HG03520 (cell line): ENCODE data around the gene PRELID1.
A peak's percentile ranks its signal among the peaks of the same experiment; 100 is the strongest.
"Not testable (repeated sequence)": the region's sequence is repeated elsewhere in the genome, so short reads cannot be mapped to it uniquely, and the experiment has no call there.

Source experiments
- ATAC-seq: cut with Tn5 transposase; IDR thresholded peaks from one replicate; pipeline ENCODE4 v1.9.1; 2021; ENCODE audit warnings: mild to moderate bottlenecking, moderate library complexity; ENCODE audit not compliant: unreplicated experiment

The PRELID1 gene

DNA sequence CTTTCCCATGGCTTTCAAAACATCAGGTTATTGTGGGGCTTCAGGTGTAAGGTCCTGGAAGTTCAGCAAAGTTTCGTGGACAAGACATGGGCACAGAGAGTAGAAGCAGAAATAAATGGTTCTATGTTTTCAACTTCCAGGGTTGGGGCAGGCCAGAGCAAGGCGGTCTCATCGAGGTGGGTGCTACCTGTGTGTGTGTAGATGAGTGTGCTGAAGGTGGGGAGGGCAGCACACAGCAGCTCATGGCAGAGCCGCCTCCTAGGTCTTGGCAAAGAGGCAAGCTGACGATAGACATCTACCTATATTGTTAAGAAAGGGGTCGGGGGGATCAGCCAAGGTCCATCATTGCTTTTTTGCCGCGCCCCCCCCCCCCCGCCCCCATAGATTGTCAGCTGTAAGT lies 3.9 kb upstream of the PRELID1 start:
- ATAC-seq: no peak

DNA sequence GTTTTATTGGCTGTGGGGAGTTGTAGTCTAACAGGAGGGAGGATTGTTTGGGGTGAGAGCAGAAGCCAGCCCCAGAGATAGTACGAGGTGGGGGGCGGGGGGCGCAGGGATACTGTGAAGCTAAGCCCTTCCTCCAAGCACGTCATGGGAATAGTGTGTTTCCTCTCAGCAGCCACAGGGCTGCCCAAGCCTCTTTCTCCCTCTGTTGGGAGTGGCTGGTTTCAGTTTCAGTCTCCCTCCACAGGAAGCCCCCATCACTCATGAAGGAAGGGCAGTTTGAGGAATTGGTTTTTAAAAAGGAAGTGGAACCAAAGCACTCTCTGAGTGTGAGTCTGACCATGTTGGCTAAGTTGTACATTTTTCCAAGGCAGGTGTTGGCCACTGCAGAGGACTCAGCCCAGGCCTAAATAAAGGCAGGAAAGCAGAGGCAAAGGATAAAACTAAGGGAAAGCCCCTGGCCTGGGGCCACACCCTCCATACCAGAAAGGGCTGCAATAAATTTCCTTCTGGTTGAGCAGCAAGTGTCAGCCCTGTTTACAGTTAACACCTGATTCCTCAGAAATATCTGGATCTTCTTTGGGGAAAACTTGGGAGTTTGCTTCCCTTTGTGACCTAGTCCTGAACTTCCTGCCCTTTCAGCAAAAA lies 3.2 kb upstream of the PRELID1 start:
- ATAC-seq: no peak

DNA sequence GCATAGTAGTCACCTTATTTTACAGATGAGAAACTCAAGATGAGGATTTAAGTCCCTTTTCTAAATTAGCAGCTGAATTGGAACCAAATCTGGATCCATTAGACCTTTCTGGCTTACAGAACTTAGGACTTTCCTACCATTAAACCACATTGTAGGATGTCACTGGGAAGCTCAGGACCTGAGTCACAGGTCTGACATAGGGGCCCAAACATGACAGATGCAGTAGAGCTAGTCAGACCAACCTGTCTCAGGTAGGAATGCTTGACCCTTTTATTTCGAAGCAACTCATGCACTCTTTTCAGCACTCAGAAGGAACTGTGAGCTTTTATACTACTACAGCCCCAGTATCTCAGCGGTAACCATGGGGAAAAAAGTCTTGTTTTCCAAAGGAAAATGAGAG lies 2.6 kb upstream of the PRELID1 start:
- no peak for ATAC-seq

DNA sequence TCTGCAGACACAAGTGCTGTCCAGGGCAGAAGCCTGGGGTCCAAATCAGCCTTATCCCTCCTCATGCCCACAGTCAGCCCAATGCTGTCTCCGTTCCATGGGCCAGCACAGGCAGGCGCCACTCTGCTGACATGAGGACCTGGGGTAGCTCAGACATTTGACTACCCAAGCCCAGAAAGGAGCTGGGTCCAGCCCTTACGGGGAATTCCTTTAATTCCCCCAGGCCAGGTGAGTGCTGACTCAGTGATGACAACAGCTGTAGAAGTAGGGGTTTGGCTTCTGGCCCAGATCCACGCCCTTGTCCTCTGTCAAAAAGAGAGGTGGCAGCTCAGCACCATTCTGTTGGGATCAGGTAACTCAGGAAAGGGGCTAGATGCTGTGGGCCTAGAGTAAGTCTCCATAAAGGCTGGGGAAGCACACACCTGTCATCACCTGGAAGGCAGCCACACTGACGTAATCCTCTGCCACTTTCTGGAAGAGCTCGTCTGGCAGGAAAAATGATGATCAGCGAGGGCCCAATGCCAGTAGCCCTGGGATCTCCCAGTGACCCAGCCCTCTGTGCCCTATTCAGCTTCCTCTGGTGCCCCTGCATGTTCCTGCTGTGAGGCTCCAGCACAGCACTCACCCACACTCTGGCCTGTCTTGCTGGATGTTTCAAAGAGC lies 2.0 kb upstream of the PRELID1 start:
- no peak for ATAC-seq

DNA sequence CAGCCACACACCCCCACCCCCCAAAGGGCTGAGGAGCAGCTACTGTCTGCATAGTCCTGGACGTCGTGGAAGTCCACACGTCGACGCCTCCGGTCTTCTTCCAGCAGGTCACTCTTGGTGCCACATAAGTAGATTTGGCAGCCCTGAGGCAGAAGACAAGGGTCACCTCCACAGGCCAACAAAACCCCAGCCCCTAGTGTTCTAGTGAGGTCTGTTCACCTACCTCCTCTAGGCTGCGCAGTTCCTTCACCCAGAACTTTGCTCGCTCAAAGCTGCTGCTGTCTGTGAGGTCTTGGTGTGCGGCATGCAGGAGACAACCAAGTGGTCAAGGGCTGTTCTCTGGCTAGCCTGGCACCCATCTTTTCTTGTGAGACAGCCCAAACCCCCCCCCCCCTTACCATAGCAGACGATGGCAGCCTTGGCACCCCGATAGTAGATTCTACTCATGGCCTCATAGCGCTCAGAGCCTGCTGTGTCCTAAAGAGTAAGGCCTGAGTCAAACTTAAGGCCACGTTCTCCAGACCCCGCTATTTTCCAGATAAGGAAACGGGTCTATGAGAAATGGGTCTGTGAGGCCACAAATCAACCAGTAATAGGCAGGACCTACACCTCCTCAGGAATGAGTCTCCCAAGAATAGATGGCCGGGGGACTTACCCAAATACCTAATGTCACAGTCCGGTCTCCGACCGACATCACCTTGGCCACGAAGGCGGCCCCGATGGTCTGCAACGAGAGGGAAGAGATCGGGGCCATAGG lies 1.1 kb upstream of the PRELID1 start:
- no peak for ATAC-seq

DNA sequence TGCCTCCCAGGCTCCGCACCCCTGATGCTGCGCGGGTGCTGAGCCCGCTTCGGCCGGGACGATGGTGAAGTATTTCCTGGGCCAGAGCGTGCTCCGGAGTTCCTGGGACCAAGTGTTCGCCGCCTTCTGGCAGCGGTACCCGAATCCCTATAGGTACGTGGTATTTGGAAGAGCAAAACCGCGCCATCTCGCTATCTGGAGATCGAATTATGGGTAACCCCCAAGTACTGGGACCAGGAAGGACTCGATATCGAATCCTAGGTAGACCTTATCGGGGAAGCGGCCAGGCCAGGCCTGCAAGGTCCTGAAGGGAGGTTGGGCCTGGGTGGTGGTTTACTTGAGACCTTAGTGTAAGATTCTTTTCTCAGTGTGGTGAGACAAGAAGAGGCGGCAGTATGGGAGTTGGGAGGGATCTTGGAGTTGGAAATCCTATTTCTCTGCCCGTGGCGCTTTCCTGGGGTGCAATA lies 359 bp downstream of the PRELID1 start:
- no peak for ATAC-seq

DNA sequence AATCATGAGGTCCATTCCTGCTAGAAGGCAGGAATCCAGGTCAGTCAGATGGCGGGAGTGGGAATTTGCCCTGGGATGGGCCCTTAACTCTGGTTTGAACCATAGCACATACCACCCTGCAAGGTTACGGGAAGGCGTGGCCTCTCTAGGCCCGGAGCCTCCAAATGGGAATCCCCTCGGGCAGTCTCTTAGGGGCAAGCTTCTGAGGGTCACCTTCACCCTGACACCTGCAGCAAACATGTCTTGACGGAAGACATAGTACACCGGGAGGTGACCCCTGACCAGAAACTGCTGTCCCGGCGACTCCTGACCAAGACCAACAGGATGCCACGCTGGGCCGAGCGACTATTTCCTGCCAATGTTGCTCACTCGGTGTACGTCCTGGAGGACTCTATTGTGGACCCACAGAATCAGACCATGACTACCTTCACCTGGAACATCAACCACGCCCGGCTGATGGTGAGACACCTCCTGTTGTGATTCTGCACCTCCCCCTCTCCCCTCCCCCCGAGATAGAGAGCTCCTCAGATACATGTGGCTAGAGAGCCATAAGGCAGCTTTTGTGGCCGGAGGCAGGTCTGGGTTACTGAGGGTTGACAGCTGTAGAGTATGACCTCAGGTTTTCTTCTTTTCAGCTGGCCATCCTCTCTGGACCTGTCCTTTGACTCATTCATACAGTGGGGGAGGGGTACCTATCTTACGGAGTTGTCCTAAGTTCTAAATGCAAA lies 957 bp downstream of the PRELID1 start:
- no peak for ATAC-seq

DNA sequence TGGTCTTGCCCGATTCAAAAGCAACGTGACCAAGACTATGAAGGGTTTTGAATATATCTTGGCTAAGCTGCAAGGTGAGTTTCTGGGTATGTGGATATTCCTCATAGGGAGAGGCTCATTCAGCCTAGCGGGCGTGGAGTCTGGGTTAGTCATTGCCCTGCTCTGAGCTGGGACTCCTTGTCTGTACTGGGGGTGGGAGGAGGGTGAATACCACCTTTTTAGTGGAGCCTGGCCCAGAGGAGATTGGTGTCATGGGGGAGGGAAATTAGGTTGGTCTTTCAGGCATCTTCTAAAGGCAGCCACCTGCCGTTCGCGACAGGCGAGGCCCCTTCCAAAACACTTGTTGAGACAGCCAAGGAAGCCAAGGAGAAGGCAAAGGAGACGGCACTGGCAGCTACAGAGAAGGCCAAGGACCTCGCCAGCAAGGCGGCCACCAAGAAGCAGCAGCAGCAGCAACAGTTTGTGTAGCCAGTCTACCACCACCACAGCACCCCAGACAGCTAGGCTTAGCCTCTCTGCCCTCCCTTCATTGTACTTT lies 2.6 kb downstream of the PRELID1 start:
- ATAC-seq: not testable (repeated sequence)

DNA sequence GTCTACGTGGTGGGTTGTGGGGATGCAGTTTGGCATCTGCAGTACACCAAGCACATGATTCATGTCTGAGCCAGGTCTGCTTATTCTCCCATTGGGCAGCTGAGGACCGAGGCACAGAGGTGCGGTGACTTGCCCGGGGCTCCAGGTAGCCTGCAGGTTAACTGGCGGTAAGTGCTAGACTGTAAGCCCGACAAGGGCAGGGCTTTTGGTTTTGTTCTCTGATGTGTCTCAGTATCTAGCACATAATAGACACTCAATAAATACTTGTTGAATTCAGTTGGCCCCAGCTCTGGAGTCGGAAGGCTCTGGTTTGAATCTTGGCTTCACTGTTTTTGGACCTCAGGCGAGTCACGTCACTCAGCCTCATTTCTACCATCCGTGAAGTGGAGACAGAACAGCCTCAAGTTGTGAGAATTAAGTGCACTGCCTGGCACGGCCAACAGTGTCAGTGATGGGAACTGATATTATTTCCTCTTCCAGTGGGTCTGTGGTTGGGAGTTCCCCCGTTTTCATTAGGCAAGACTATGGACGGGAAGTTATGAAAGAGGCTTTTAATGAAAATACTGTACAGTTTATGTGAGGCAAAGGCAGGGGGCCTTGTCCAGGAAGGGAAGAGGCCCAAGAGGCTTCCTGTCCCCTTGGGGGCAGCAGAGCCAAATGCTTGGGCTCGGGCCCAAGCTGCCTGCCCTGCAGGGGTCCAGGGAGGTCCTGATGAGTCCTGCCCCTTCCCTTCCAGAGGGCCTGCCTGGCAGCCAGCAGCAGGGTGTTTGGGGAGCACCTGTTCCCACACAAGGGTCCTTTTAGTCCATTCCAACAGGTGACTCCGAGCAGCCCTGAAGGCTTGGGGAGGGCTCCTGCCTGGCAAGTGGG lies 3.3 kb downstream of the PRELID1 start:
- no peak for ATAC-seq

DNA sequence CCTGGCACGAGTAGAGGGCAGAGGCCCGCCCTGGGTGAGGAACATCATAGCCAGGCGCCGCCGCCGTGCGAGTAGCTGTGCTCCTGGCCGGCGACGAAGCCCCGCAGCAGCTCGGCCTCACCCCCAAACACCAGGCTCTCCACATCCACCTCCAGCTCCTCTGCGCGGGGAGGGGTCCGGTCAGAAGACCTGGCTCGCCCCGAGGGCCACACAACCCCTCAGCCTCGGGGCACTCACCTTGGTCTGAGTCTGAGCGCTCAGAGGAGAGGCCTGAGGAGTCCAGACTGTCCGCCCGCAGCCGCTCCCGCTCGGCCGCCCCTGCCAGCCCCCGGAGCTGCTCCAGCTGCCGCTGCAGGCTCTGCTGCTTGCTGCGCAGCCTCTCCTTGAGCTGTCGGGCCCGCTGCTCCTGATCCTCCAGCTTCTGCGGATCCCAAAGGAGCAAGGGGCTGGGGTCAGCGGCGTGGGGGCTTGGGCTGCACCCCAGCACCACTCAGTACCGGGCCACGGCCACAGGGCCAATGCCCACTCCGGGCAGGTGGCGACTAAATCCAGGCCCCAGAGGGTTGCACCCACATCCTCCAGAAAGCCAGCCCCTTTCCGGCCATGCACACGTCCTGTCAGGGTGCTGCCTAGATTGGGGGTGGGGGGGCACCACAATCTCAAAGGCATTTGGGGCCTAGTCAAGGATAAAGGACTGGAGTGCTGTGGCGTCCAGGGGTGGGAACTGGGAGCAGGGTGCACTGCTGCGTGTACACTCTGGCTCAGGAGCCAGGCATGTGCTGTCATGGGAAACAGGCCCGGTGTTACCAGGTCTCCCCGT lies 4.2 kb downstream of the PRELID1 start:
- ATAC-seq: no peak

DNA sequence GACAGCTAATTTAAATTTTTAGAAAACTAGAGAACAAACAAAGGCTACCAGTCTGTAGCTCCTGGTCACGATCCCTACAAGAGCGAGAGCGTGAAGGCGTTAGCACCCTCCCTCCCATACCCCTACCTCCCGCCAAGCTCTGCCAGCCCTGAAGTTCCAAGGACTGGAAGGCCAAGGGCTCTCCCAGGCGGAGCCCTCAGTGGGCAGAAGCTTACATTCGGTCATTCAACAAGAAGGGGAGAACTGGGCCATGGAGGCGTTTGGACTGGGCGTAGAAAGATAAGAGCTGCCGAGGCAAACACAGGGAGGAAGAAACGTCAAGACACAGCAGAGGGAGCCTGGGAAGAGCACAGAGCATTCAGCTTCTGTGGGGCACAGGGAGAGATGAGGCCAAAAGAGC lies 5.1 kb downstream of the PRELID1 start:
- no peak for ATAC-seq

DNA sequence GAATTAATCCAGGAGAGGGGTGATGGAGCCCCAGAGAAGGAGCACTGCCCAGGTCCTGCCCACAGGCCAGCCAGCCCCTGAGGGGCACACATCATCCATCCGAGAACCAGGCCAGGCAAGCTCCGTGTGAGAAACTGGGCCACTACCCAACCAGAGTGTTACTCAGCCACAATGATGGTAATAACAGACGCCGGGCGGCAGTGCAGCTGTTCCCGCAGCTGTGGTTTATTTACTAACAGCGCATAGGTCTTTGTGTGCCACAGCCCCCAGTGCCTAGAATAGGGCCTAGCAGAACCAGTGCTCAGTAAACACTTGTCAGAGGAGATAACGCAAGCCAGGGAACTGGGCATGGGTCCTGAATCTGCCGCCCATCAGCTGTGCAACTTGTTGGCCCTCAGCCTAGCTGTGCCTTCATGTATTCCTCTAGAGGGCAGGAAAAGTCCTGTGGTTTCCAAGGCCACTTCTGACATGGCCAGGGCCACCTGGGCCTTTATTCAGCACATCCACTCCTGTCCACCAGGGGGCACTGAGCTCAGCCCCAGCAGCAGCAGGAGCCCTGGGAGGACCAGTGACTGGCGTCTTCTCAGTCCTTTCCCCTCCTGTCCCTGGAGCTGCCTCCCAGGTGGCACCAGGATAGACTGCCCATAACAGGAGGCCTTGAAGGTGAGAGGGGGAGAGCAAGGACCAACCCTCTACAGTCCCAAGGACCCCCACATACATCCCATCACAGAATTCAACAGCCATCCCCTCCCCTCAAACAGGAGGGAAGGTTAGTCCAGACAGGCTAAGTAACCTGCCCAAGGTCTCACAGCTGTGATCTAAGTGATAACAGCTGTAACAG lies 6.0 kb downstream of the PRELID1 start:
- no peak for ATAC-seq

DNA sequence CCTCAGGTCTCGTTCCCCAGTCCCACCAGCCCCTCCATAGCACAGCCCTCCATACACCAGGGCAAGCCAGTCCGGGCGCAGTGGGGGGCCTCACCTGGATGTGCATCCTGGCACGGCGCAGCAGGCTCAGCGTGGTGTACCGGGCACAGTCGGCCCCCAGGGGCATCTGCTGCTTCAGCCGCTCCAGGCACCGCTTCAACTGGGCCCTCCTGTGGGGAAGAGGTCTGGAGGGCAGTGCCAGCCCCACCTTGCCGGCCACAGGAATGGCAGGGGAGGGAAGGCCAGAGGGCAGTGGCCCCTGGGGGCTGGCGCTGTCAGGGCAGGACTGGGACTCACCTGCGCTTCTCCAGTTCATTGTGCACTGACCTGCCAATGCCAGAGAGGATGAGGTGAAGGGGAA lies 6.7 kb downstream of the PRELID1 start:
- no peak for ATAC-seq

DNA sequence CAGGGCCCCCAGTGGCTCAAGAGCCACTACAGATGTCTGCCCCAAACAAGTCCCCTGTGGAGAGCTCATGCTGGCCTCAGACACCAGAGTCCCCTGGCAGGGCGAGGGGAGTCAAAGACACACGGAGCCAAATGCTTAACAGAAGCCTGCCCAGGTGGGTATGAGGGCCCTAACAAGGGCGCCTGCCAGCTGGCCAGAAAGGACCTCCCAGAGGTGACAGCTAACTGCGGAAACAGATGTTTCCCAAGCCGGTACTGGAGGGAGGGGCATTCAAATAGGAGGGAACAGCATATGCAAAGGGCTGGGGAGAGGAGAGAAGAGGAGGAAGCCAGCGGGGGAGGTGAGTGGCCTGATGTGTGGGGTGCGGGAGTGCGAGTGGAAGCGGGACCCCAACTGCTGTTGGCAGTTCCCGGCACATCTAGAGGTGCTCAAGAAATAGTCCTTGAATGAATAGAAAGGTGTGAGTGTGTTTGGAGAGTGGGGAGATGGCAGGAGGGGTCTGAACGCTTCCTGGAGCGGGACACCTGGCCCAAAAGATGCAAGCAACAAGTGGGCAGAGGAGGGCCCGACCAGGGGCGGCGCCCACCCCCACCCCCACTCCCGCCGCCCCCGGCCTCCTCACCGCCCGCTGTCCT lies 7.3 kb downstream of the PRELID1 start:
- ATAC-seq: no peak

DNA sequence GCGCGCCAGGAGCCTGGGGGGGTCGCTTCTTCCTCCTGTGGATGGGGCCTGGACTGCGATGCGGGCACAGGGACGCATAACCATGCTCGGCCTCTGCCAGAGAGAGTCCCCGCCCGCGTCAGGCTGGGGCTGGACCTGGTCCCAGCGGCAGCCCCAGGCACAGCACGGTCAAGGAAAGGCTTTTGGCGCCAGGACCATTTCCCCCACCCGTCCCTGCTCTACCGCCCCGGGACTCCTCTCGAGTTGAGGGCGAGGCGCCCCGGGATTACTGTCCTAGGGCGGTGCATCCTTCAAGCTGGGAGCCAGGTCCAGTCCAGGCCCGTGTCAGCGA lies 7.8 kb downstream of the PRELID1 start:
- no peak for ATAC-seq

DNA sequence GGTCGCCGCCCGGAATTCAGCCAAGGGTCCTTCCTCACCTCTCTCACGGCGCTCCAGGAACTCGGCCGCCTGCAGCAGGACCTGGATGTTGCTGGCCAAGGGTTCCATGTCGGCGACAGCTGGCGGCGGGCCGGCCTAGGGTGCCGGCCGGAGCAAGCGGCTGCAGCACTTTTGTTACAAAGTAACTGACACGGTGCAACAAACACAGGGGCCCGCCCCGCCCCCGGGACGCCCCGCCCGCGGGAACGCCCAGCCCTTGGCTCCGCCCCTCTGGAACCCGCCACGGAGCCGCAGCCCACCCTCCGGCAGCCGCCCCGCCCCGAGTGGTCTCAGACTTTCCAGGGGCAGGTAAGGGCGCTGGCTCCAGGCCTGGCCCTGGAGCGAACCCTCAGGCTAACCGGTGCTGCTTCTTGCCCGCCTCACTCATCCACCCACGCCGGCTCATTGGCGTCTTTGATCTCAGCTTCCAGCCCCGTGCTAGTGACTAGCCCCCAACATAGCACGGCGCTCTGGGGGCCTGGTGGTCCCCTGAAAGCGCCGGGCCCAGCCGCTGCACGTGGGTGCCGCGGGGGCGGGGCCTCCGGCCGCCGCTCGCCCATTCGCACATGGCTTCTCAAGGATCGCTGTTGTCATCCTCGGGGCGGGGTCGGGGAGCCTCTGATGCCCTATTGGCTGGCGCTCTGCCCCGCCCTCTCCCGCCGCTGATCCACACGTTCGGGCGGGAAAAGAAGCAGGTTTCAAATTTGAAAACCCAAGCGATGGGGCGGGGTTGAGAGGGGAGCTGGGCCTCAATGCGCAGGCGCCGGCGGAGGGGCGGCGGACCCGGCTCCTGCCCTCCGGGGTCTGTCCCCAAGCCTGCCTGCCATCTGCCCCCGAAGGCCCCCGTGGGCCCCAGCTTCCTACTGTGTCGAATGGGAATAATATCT lies 8.4 kb downstream of the PRELID1 start, which contains the start of gene MXD3:
MXD3 (minus strand) TSS at position 176 of the 926 bp plus-strand sequence; CDS start at position 108, 68 bp downstream.
- peak; percentile 70 for ATAC-seq

DNA sequence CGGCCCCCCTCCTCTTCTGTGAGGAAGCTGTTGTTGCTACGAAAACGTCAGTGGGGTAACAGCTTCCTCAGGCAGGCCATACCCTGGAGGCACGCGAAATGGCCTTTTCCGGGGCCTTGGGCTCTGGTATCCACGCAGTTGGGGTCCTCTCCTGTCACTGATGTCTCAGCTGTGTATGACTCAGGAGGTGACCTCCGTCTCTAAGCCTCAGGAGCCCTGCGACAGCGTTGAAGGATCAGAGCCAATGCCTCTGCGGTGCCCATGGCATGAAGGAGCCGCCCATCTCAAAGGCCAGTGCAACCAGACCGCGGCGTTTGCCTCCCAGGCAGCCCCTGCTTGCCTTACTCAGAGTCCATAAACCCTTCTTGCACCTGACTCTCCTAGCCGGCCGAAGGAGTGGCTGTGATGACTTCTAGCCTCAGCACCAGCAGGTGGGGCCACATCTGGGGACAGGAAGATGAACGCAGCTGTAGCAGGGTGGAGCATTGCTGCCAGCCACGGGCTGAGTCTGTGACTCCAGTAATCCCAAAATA lies 9.1 kb downstream of the PRELID1 start:
- peak; percentile 6 for ATAC-seq
